GM18858 (cell line): Measurements from ENCODE around the gene SCPEP1.

Source experiments
- ATAC-seq: cut with Tn5 transposase; IDR thresholded peaks from one replicate; pipeline ENCODE4 v1.9.1; 2021; ENCODE audit not compliant: unreplicated experiment

Gene SCPEP1

GRCh38 chr17:56997313-56997712 is 19.4 kb downstream of the SCPEP1 start:
- no peak for ATAC-seq

- ATAC-seq: no peak
Observed at GRCh38 chr17:57001541-57001940, 23.6 kb downstream of the SCPEP1 start.

GRCh38 chr17:57002904-57003303 is 25.0 kb downstream of the SCPEP1 start:
- no peak for ATAC-seq

GRCh38 chr17:57004944-57005579 is 27.1 kb downstream of the SCPEP1 start:
- ATAC-seq: peak; percentile 63

- ATAC-seq: no peak
Observed at GRCh38 chr17:57006040-57006439, 28.1 kb downstream of the SCPEP1 start.

GRCh38 chr17:57008958-57009357 is 31.0 kb downstream of the SCPEP1 start:
- ATAC-seq: no peak

- peak; percentile 49 for ATAC-seq
Observed at GRCh38 chr17:57009737-57010445, 32.0 kb downstream of the SCPEP1 start.

GRCh38 chr17:57010487-57010886 is 32.6 kb downstream of the SCPEP1 start:
- no peak for ATAC-seq

GRCh38 chr17:57011491-57012015 is 33.6 kb downstream of the SCPEP1 start:
- ATAC-seq: no peak

- no peak for ATAC-seq
Observed at GRCh38 chr17:57016071-57016763, 38.3 kb downstream of the SCPEP1 start.

- ATAC-seq: no peak
Observed at GRCh38 chr17:57016764-57017116, 38.8 kb downstream of the SCPEP1 start.

GRCh38 chr17:57017625-57018024 is 39.7 kb downstream of the SCPEP1 start:
- ATAC-seq: no peak

GRCh38 chr17:57020208-57020607 is 42.3 kb downstream of the SCPEP1 start:
- ATAC-seq: no peak

GRCh38 chr17:57021226-57021940 is 43.5 kb downstream of the SCPEP1 start:
- no peak for ATAC-seq

- ATAC-seq: no peak
Observed at GRCh38 chr17:57025876-57026275, 47.9 kb downstream of the SCPEP1 start.

- no peak for ATAC-seq
Observed at GRCh38 chr17:57027852-57028251, 49.9 kb downstream of the SCPEP1 start.

GRCh38 chr17:57032343-57032742 is 54.4 kb downstream of the SCPEP1 start:
- ATAC-seq: no peak

- ATAC-seq: no peak
Observed at GRCh38 chr17:57033296-57033695, 55.4 kb downstream of the SCPEP1 start.

- ATAC-seq: no peak
Observed at GRCh38 chr17:57034807-57035754, 57.1 kb downstream of the SCPEP1 start.

GRCh38 chr17:57035971-57036481 is 58.1 kb downstream of the SCPEP1 start:
- ATAC-seq: no peak
